ENCODE results near the gene MDGA2. TPM values are rescaled to one million over a fixed set of nuclear protein-coding genes. Genes with fewer than 3 reads are reported as not detected.

Gene MDGA2
- total RNA-seq, 1 donor from 2014 or later = not detected

- H3K36me3 ChIP-seq = no peaks in the 10 kb centered on the region
- no peak for DNase-seq
- H3K4me3 ChIP-seq = no peak overlapping the region
- no peak for ATAC-seq
- no peak for TF ChIP-seq CTCF (IDR thresholded peaks at IDR 0.05)
- no peaks in the 10 kb centered on the region for H3K9me3 ChIP-seq
- H3K27ac ChIP-seq = no peak overlapping the region
- H3K27me3 ChIP-seq = no peaks in the 10 kb centered on the region
- H3K4me1 ChIP-seq = no peaks in the 10 kb centered on the region
- intact Hi-C loops (cut with DNase I) = no loop called here
Observed at GRCh38 chr14:47366006-47366405, 309.4 kb downstream of the MDGA2 start.

- DNase-seq (no peak), ATAC-seq (no peak)
- no peak for TF ChIP-seq CTCF (IDR thresholded peaks at IDR 0.05)
- Histone ChIP-seq H3K4me1 (no peaks in the 10 kb centered on the region), H3K9me3 (no peaks in the 10 kb centered on the region), H3K36me3 (no peaks in the 10 kb centered on the region), H3K27me3 (no peaks in the 10 kb centered on the region), H3K4me3 (no peak overlapping the region), H3K27ac (no peak overlapping the region)
- intact Hi-C loops (cut with DNase I) = no loop called here
Observed at GRCh38 chr14:47365233-47365632, 310.2 kb downstream of the MDGA2 start.

GRCh38 chr14:47353186-47353585, 322.2 kb downstream of the MDGA2 start:
- TF ChIP-seq CTCF (IDR thresholded peaks at IDR 0.05) = no peak
- no peaks in the 10 kb centered on the region for H3K36me3 ChIP-seq
- H3K27me3 ChIP-seq = no peaks in the 10 kb centered on the region
- no peaks in the 10 kb centered on the region for H3K9me3 ChIP-seq
- no peaks in the 10 kb centered on the region for H3K4me1 ChIP-seq
- ATAC-seq = no peak
- intact Hi-C loops (cut with DNase I) = no loop called here
- no peak overlapping the region for H3K27ac ChIP-seq
- no peak for DNase-seq
- H3K4me3 ChIP-seq = no peak overlapping the region

GRCh38 chr14:47346849-47347248, 328.6 kb downstream of the MDGA2 start:
- no peak for DNase-seq
- intact Hi-C loops (cut with DNase I) = no loop called here
- Histone ChIP-seq H3K4me3 (no peak overlapping the region), H3K27me3 (no peaks in the 10 kb centered on the region), H3K27ac (no peak overlapping the region), H3K4me1 (no peaks in the 10 kb centered on the region), H3K36me3 (no peaks in the 10 kb centered on the region), H3K9me3 (no peaks in the 10 kb centered on the region)
- no peak for ATAC-seq
- no peak for TF ChIP-seq CTCF (IDR thresholded peaks at IDR 0.05)

GRCh38 chr14:47345016-47345415, 330.4 kb downstream of the MDGA2 start:
- no peak for DNase-seq
- no peak overlapping the region for H3K4me3 ChIP-seq
- no peak for ATAC-seq
- intact Hi-C loops (cut with DNase I) = no loop called here
- no peaks in the 10 kb centered on the region for H3K27me3 ChIP-seq
- TF ChIP-seq CTCF (IDR thresholded peaks at IDR 0.05) = no peak
- H3K4me1 ChIP-seq = no peaks in the 10 kb centered on the region
- no peaks in the 10 kb centered on the region for H3K9me3 ChIP-seq
- no peak overlapping the region for H3K27ac ChIP-seq
- no peaks in the 10 kb centered on the region for H3K36me3 ChIP-seq

GRCh38 chr14:47332939-47333338, 342.5 kb downstream of the MDGA2 start:
- ATAC-seq = no peak
- TF ChIP-seq CTCF (IDR thresholded peaks at IDR 0.05) = no peak
- DNase-seq = no peak
- no peak overlapping the region for H3K27ac ChIP-seq
- intact Hi-C loops (cut with DNase I) = no loop called here
- H3K9me3 ChIP-seq = no peaks in the 10 kb centered on the region
- H3K4me3 ChIP-seq = no peak overlapping the region
- H3K4me1 ChIP-seq = no peaks in the 10 kb centered on the region
- H3K27me3 ChIP-seq = no peaks in the 10 kb centered on the region
- no peaks in the 10 kb centered on the region for H3K36me3 ChIP-seq

Measured in upper lobe of right lung (tissue), 1 donor.